SIG-M5 (cell line): ENCODE results near the gene MTHFS.
"Not testable (repeated sequence)": the region's sequence is repeated elsewhere in the genome, so short reads cannot be mapped to it uniquely, and the experiment has no call there.

Experiments
- DNase-seq: peaks from one replicate; lab custom pipeline; 2025; lab: John Stamatoyannopoulos, UW

Gene MTHFS

DNA sequence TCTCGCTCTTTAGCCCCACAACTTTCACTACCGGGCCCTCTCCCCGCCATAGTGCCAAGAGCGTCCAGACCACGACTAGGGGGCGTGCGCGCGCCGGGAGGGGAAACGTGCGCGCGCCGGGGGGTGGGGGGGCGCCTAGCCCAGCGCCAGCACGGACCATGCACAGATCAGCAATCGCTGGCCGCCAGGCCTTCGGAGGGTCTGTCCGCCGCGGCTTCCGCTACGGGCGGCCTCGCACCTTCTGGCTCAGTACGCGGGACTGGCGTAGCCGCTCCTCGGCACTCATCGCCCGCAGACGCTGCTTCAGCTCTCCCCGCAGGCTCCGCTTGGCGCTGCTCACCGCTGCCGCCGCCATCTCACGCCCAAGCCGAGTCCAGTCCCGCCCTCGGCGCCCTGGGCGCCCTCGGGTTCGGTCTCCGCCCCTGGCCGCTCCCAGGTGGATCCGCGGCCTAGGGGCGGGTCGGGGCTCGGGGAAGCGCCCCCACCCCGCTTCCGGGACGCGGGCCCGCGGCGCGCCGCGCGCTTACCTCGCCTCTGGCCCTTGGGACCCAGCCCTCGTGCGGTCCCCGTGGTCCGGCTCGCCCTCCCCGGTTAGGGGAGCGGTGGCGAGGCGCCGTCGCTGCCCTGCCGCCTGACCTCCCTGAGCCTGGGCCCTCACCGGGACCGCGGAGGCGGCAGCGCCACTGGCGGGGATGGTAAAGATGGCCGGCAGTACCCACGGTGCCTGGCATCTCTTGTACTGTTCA, at the start of gene MTHFS:
Gene MTHFS (minus strand): TSS at position 381 of the 746 bp plus-strand sequence. CDS start 26 bp downstream, at position 355.
- no peak for DNase-seq

DNA sequence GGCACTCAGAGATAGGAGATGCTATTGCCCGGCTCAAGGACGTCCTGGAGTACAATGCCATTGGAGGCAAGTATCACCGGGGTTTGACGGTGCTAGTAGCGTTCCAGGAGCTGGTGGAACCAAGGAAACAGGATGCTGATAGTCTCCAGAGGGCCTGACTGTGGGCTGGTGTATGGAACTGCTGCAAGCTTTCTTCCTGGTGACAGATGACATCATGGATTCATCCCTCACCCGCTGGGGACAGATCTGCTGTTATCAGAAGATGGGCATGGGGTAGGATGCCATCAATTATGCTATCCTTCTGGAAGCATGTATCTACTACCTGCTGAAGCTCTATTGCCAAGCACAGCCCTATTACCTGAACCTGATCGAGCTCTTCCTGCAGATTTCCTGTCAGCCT, 47.8 kb upstream of the MTHFS start:
- no peak for DNase-seq

DNA sequence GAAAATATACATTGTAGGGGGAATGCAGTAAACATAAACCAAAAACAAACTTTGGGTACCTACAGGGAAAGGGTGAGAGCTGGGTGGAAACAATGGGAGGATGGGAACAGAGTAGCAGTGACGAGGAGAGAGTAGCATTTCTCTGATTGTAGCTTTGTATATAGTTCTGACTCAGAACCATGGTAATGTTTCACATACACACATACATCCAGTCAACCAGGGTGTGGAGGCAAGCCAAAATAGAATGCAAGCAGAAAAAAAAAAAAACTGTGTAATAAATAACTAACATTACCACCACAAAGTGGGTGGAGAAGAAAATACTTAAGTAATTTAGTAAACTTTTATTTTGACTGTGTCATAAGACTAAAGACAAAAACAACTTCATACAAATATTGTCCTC, 47.0 kb upstream of the MTHFS start:
- DNase-seq: no peak

DNA sequence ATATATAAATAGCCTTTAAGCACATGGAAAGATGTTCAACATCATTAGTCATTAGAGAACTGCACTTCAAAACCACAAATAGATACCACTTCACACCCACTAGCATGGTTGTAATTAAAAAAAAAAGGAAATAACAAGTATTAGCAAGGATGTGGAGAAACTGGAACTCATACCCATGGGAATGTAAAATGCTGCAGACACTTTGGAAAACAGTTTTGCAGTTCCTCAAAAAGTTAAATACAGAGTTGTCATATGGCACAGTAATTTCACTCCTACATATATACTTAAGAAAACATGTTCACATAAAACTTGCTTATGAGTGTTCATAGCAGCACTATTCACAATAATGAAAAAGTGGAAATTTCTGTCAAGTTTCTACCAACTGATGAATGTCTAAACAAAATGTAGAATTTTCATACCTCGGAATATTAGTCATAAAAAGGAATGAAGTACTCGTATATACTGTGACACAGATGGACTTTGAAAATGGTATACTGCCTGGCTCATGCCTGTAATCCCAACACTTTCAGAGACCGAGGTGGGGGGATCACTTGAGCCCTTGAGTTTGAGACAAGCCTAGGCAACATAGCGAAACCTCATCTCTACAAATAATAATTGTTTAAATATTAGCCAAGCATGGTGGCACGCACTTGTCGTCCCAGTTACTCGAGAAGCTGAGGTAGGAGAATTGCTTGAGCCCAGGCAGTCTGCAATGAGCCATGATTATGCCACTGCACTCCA, 46.1 kb upstream of the MTHFS start:
- DNase-seq: no peak

DNA sequence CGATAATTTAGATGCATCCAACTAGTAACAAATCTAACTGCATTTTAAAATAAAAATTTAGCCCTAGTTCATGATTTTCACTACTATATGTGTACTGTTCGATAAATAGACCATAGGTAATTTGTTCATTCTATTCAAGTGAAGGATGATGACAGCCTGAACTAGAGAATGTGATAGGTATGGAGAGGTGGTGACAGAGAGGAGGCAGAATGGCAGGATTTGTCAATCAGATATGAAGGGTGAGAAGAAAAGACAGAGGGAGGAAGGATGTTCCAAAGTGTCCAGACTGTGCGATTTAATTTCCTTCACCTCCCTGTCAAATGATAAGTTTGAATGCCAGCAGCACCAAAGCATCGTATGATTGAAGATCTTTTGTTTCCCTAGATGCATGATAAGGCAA, 42.6 kb upstream of the MTHFS start:
- no peak for DNase-seq

DNA sequence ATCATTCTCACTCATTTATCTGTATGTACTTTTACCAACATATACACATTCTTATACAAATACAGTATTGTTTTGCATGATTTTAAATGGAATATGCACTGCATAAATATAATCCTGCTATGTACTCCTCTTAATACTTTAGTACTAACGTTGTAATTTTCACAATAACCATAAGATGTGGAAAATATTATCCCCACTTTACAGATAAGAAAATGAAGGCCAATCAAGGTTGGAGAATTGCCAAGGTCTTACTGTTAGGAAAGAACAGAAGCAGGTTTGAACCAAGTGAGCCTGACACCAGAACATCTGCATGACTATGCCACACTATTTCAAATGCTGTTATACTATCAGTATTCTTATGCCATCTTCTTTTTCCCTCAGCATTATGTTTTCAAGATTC, 41.3 kb upstream of the MTHFS start:
- no peak for DNase-seq

DNA sequence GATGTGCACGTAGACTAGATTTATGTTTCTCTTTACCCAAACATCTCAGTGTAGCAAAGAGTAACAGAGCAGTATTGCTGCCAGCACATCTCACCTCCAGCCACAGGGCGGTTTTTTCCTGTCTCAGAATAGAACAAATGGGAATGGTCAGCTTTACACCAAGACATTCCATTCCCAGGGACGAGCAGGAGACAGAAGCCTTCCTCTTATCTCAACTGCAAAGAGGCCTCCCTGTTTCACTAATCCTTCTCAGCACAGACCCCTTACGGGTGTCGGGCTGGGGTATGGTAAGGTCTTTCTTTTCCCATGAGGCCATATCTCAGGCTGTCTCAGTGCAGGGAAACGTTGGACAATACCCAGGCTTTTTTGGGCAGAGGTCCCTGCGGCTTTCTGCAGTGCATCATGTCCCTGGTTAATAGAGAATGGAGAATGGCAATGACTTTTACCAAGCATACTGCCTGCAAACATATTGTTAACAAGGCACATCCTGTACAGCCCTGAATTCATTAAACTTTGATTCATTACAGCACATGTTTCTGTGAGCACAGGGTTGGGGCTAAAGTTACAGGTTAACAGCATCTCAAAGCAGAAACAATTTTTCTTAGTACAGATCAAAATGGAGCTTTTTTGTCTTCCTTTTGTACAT, 38.9 kb upstream of the MTHFS start:
- not testable (repeated sequence) for DNase-seq

DNA sequence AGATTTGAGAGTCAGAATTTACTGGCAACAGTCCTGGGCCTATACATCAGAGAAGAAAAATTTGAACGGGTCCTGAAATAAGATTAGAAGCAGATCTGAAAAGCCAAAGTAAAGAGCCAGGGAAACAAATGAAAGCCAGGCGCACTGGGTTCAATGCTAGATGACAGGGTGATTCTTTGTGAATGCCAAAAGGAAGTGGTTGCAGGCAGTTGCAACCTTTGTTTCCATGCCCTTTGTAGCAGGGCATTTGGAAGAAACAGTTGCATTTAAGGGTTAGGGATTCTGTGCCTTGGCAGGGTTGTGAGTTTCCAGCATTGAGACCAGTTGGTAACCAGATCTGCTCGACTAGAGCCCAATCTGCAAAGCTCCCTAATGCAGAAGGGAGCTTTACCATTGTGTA, 36.4 kb upstream of the MTHFS start:
- DNase-seq: no peak

DNA sequence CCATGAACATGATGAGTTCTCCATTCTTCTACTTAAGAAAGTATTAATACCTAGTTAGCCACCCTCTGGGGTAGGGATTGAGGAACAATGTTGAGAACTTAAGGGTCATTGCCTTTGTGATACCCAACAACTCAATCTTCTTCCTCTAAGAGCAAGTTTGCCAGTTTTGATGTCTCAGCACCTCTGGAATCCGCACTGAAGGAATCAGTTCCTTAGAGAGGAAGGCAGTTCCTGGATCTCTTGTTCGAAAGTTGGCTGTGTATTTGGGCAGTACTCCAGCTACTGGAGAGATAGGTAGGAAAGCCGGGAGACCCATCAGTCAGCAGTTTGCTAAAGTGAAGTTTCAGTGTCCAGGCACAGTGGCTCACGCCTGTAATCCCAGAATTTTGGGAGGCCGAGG, 35.6 kb upstream of the MTHFS start:
- no peak for DNase-seq

DNA sequence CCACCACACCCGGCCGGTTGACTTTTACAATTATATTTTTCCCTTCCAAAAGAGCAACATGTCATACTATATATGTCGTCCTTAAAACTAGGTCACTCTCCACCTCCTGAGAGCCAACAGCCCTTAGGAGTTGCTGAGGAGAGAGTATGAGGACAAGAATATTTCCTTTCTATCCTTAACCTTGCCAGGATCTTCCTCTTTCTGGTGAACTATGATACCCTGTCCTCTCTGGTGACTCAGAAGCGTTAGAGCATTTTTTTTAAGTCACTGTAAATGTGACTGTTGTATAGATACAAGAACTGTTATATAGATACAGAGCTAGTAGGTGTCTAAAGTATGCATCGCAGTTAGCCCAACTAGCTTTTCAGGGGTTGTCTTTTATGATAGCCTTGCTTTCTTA, 33.7 kb upstream of the MTHFS start:
- DNase-seq: no peak

DNA sequence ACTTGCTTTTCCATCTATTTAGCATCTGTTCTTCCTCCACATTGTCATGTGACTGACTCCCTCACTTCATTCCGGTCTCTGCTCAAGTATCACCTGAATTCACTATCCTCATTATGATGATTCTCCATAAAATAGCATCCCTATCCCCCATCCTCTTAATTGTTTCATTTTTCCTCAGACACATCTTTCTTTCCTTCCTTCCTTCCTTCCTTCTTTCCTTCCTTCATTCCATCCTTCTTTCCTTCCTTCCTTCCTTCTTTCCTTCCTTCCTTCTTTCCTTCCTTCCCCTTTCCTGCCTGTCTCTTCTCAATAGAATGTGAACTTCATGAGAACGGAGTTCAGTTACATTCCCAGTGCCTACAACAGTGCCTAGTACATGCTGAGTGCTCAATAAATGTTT, 32.6 kb upstream of the MTHFS start:
- DNase-seq: no peak

DNA sequence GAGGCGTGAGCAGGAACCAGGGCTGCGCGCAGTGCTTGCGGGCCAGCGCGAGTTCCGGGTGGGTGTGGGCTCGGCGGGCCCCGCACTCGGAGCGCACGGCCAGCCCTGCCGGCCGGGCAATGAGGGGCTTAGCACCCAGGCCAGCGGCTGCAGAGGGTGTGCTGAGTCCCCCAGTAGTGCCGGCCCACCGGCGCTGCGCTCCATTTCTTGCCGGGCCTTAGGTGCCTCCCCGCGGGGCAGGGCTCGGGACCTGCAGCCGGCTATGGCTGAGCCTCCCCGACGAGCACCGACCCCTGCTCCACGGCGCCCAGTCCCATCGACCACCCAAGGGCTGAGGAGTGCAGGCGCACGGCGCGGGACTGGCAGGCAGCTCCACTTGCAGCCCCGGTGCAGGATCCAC, 29.3 kb upstream of the MTHFS start:
- DNase-seq: not testable (repeated sequence)

DNA sequence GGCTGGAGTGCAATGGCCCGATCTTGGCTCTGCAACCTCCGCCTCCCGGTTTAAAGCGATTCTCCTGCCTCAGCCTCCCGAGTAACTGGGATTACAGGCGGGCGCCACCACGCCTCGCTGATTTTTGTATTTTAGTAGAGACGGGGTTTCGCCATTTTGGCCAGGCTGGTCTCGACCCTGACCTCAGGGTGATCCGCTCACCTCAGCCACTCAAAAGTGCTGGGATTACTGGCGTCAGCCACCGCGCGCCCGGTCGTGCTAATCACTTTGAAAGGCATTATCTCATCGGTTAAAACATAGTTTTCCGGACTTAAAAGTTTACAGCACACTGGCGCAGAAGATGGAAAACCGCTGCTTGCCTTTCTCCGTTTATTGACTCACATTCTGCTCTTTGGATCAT, 27.6 kb upstream of the MTHFS start:
- DNase-seq: no peak

DNA sequence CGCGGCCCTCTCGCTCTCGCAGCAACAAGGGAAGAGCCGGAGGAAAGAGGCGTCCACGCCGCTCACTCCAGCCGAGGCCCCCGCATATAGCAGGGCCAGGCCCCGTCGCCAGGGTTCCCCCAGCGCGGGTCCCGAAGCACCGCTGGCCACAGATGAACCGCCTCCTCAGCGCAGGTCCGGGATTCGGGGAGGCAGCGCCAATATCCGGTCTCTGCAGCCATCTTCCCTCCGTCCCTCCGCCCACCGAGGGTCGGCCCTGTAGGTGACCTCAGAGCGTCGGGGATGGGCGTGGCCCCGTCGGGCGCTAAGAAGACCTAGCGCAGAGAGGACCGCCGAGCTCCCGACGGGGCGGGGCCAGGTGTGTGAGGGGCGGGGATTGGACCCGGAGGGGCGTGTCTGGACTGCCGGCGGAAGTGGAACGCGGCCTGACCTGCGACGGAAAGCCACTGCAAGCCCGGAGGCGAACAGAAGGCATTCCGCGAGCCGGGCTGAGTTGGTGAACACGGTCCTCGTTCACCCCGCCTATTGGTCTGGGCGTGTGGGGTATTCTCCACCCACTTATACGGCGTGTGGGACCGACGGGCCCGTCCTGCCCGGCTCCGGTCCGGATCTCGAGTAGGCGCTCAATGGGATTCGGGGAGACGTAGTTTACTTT, 26.8 kb upstream of the MTHFS start:
- peak; percentile 65 for DNase-seq

DNA sequence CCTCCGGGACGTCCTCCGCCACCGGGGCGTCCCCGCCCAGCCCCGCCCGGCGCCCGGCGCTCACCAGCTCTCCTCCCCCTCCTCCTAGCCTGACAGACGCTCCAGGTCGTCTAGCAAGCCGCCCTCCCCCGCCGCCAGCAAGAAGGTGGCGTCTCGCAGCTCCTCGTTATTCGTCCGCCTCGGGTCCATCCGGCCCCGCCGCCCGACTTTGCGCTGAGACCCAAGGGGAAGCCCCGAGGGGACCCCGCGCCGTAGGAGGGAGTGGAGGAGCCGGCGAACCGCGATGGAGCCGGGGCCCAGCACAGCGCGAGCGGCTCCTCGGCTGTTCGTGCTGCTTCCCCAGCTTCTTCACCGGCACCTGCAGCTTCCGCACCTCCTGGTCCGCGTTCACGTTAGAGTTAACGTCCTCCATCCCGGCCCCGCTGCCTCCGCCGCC, 26.3 kb upstream of the MTHFS start:
- DNase-seq: no peak

DNA sequence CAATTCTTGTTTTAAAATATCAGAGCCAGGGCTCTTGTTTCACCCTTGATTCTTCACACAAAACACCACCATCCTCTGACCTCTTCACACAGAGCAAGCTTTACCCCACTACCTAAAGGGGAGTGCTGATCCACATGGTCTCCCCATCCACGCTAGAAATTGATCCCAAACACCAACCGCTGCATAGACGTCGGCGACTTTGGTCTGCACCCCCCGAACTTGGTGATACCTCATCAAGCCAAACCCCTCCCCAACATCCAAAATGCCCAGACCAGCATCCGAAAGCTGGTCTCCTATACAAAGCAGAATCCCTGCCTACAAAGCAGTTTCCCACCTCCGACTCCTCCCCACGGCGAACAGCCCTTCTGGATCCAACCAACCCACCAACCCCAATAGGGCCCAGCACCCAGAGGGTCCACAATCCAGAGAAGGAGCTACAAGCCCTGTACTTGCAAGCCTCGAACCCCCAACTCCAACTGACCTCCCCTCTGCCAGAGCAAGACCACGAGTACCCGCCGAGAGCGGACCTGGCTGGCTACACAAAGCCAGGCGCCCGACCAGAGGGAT, 25.8 kb upstream of the MTHFS start:
- DNase-seq: no peak

DNA sequence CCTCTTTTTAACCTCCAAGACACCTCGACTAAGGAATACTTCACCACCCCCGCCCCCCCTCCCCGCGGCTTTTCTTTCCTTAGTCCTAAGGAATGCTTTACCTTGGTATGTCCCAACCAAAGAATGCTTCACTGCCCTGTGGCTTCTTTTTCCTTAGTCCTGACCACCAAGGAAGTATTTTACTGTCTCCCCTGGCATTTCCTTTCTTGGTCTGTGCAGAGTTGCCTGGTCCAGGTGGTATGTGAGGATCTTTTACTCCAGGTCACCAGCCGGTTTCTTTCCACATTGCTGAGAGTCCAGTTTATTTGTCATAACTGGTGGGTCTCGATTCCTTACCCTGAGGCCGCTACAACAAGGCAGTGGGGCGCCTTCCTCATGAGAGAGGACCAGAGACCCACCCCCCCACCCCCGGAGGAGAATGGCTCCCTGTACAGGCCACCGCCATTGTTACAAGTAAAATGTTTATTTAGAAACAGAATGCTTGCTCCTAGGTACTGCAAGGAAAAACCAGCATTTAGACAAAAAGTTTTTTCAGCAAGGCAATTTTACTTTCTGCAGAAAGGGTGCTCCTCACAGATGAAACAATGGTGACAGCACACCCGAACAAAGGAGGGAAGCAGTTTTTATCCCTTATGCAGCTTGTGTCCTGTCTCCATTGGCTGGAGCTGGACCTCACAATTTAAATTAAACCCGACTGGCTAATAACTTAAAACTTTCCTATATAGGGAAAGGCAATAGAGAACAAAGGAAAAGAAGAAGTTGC, 23.1 kb upstream of the MTHFS start:
- no peak for DNase-seq

DNA sequence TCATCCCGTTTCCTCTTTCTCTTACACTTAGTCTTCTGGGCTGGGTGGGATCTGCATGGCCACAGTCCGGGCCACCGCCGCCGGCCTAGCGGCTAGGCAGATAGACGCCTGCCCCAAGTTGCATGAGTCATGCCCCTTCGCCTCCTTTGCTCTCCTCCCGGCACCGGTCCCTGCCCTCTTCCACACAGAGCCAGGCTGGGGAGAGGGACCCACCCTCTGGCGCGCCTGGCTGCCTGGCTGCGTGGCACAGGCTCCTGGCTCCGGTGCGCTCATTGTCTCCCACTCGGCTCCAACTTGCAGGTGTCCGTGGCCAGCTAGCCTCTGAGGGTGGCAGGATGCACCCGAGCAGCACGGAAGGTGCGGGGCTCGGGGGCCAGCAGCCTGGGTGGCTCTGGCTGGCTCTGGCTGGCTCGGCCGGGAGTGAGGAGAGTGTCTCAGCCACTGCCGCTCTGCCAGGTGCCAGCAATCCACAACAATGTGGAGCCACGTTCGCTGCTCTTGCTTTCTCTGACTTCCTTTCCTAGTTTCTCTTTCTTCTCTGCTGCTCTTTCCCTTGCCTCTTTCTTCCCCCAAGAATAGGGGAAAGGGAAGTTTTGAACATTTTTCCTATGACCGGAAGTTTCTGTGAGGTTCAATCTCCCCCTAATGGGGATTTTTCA, 22.4 kb upstream of the MTHFS start:
- no peak for DNase-seq

DNA sequence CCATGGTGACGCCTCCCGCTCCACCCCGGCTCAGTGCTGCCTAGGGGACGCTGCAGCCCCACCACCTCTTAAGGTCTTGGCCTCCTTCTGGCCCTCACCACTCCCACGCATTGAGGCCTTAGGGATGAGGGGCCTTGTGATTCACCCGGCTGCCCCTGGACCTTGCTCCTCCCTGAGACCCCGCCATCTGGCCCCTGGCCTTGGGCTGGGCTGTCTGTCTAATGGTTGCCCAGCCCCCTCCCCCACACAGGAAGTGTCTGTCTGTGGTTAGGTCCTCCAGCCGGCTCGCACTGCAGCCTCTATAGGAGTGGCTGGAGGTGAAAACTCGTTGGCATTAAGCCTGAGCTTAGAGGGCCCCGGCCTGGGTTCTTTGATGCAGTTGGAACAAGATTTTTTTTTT, 21.5 kb upstream of the MTHFS start:
- no peak for DNase-seq

DNA sequence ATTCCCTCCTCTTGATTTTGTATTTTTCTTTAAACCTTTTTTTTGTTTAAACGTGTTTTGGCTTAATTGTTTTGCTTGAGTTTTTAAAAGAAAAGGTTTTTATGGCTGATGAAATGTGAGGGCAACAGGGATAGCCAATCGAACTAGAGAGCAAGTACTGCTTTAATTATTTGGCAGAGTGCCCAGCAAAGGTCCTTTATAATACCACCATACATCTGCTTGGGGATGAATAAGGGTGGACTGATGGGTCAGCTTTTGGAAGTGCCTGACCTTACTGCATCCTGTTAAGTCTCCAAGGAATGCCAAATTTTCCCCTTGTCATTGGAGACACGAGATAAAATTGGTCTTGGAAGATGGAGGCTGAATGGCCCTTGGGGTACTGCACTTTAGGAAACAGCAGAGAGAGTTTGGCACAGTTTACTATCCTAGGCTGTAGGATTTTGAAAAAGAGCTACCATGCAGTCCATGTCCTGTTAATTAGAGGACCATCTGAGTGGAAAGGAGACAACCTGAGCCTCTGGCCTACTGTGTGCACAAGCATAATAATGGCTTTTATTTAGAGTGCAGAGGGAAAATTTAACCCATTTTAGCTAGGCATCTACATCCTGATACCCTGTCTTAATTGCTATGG, 19.8 kb upstream of the MTHFS start:
- no peak for DNase-seq
